WERI-Rb-1 (cell line): ENCODE data around the gene TTC28.

Experiments used
- DNase-seq: peaks from one replicate; pipeline ENCODE4 v3.0.0-alpha.2; 2020
- H3K27ac ChIP-seq: fragments of 250-450 bp; sonication (Bioruptor Pico); 2 replicates; pipeline ENCODE4 v1.5.1; 2020; ENCODE audit warnings: mild to moderate bottlenecking, moderate library complexity
- H3K27me3 ChIP-seq: fragments of 250-450 bp; sonication (Bioruptor Pico); 2 replicates; pipeline ENCODE4 v1.5.1; 2021; ENCODE audit warnings: mild to moderate bottlenecking, low read depth, moderate library complexity; ENCODE audit not compliant: insufficient read depth, severe bottlenecking
- H3K36me3 ChIP-seq: fragments of 250-450 bp; sonication (Bioruptor Pico); 2 replicates; pipeline ENCODE4 v1.5.1; 2020; ENCODE audit warnings: mild to moderate bottlenecking, moderate library complexity
- H3K4me3 ChIP-seq: 2 replicates; pipeline ENCODE4 v1.5.1; 2011; ENCODE audit warnings: low read depth, mild to moderate bottlenecking, control low read depth, low read length
- H3K9me3 ChIP-seq: fragments of 250-450 bp; sonication (Bioruptor Pico); 2 replicates; pipeline ENCODE4 v1.5.1; 2021; ENCODE audit warnings: mild to moderate bottlenecking, moderate library complexity; ENCODE audit not compliant: severe bottlenecking
- CTCF ChIP-seq: IDR thresholded peaks from 2 replicates; pipeline ENCODE4 v1.5.1; 2011; ENCODE audit warnings: low read depth, mild to moderate bottlenecking, control low read depth, inconsistent platforms, low read length

TTC28 gene

GRCh38 chr22:27948569-27948968, 731.1 kb downstream of the TTC28 start:
- no peak for TF ChIP-seq CTCF
- no peak for DNase-seq
- Histone ChIP-seq H3K4me3 (no peak overlapping the region), H3K9me3 (no peaks in the 10 kb centered on the region), H3K36me3 (no peaks in the 10 kb centered on the region), H3K27me3 (no peaks in the 10 kb centered on the region), H3K27ac (no peak overlapping the region)

GRCh38 chr22:27947448-27947847, 732.2 kb downstream of the TTC28 start:
- no peaks in the 10 kb centered on the region for H3K36me3 ChIP-seq
- no peak overlapping the region for H3K27ac ChIP-seq
- TF ChIP-seq CTCF: no peak
- DNase-seq: no peak
- H3K27me3 ChIP-seq: no peaks in the 10 kb centered on the region
- no peaks in the 10 kb centered on the region for H3K9me3 ChIP-seq
- no peak overlapping the region for H3K4me3 ChIP-seq

GRCh38 chr22:27941143-27941542, 738.5 kb downstream of the TTC28 start:
- 0 out of 2 replicates have a peak, but pooled peaks cover 3% of the 10 kb centered on the region for H3K36me3 ChIP-seq
- H3K4me3 ChIP-seq: no peak overlapping the region
- TF ChIP-seq CTCF: no peak
- no peak for DNase-seq
- no peaks in the 10 kb centered on the region for H3K9me3 ChIP-seq
- no peaks in the 10 kb centered on the region for H3K27me3 ChIP-seq
- no peak overlapping the region for H3K27ac ChIP-seq

- Histone ChIP-seq H3K27me3 (no peaks in the 10 kb centered on the region), H3K4me3 (no peak overlapping the region), H3K27ac (no peak overlapping the region), H3K36me3 (peaks cover 3% of the 10 kb centered on the region), H3K9me3 (no peaks in the 10 kb centered on the region)
- TF ChIP-seq CTCF: no peak
- no peak for DNase-seq
Observed at GRCh38 chr22:27937453-27937852, 742.2 kb downstream of the TTC28 start.

GRCh38 chr22:27935897-27936296, 743.7 kb downstream of the TTC28 start:
- Histone ChIP-seq H3K4me3 (no peak overlapping the region), H3K36me3 (peaks cover 3% of the 10 kb centered on the region), H3K9me3 (no peaks in the 10 kb centered on the region), H3K27me3 (no peaks in the 10 kb centered on the region), H3K27ac (no peak overlapping the region)
- TF ChIP-seq CTCF: no peak
- no peak for DNase-seq

DNA sequence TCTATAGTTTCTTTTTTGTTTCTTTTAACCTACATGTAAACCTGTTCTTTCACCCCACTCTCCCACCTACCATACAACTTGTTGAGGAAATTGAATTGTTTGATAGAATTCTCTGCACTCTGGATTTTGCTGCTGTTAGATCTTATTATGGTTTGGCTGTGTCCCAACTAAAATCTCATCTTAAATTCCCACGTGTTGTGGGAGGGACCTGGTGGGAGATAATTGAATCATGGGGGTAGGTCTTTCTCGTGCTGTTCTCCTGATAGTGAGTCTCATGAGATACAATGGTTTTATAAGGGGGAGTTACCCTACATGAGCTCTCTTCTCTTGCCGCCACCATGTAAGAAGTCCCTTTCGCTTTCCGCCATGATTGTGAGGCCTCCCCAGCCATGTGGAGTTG, 745.6 kb downstream of the TTC28 start:
- no peaks in the 10 kb centered on the region for H3K9me3 ChIP-seq
- H3K27ac ChIP-seq: no peak overlapping the region
- no peak for DNase-seq
- TF ChIP-seq CTCF: no peak
- peaks cover 3% of the 10 kb centered on the region for H3K36me3 ChIP-seq
- H3K4me3 ChIP-seq: no peak overlapping the region
- H3K27me3 ChIP-seq: no peaks in the 10 kb centered on the region
